ENCODE measurements around the gene CES3.
"Not testable (repeated sequence)": the region's sequence is repeated elsewhere in the genome, so short reads cannot be mapped to it uniquely, and the experiment has no call there.

The CES3 gene

GRCh38 chr16:66937725-66938337, 23.2 kb upstream of the CES3 start:
- no peak for TF ChIP-seq CTCF (IDR thresholded peaks at IDR 0.05; ENCODE audit: low read depth, low read length, missing control alignments)
- no peak for DNase-seq (ENCODE audit: low read depth)
- H3K4me3 ChIP-seq (ENCODE audit: low read depth, low read length), result no peak overlapping the region

GRCh38 chr16:66939366-66939765, 21.7 kb upstream of the CES3 start:
- H3K4me3 ChIP-seq (ENCODE audit: low read depth, low read length), result no peak overlapping the region
- TF ChIP-seq CTCF (IDR thresholded peaks at IDR 0.05; ENCODE audit: low read depth, low read length, missing control alignments), result no peak
- DNase-seq (ENCODE audit: low read depth), result no peak

- no peak for DNase-seq (ENCODE audit: low read depth)
- TF ChIP-seq CTCF (IDR thresholded peaks at IDR 0.05; ENCODE audit: low read depth, low read length, missing control alignments), result no peak
- no peak overlapping the region for H3K4me3 ChIP-seq (ENCODE audit: low read depth, low read length)
Observed at GRCh38 chr16:66940236-66940635, 20.8 kb upstream of the CES3 start.

- TF ChIP-seq CTCF (IDR thresholded peaks at IDR 0.05; ENCODE audit: low read depth, low read length, missing control alignments), result no peak
- DNase-seq (ENCODE audit: low read depth), result no peak
- no peak overlapping the region for H3K4me3 ChIP-seq (ENCODE audit: low read depth, low read length)
Observed at GRCh38 chr16:66942981-66943380, 18.1 kb upstream of the CES3 start.

- H3K4me3 ChIP-seq (ENCODE audit: low read depth, low read length), result no peak overlapping the region
- no peak for TF ChIP-seq CTCF (IDR thresholded peaks at IDR 0.05; ENCODE audit: low read depth, low read length, missing control alignments)
- no peak for DNase-seq (ENCODE audit: low read depth)
Observed at GRCh38 chr16:66943426-66944053, 17.5 kb upstream of the CES3 start.

GRCh38 chr16:66944054-66944441, 17.0 kb upstream of the CES3 start:
- no peak overlapping the region for H3K4me3 ChIP-seq (ENCODE audit: low read depth, low read length)
- DNase-seq (ENCODE audit: low read depth), result no peak
- no peak for TF ChIP-seq CTCF (IDR thresholded peaks at IDR 0.05; ENCODE audit: low read depth, low read length, missing control alignments)

- not testable (repeated sequence) for DNase-seq (ENCODE audit: low read depth); H3K4me3 ChIP-seq (ENCODE audit: low read depth, low read length)
Observed at GRCh38 chr16:66944971-66945370, 16.1 kb upstream of the CES3 start.

All from GM12864 (cell line).